K562 (cell line): ENCODE results near the gene HLA-DOA. TPM values are rescaled to one million over a fixed set of nuclear protein-coding genes. Genes with fewer than 3 reads are reported as not detected.

Source experiments
- CHD7 ChIP-seq: fragments of 200-600 bp; sonication (generic); IDR thresholded peaks from one replicate; pipeline ENCODE4 v1.6.1; 2012; ENCODE audit warnings: mild to moderate bottlenecking, low read depth, low read length, inconsistent platforms
- FOXM1 ChIP-seq, 2 experiments: fragments of 450-650 bp in 1 of 2; sonication (generic) in 1 of 2; formaldehyde crosslinking in 1 of 2; IDR thresholded peaks; 2 replicates each; pipeline versions ENCODE4 v1.6.1 to v1.9.0; 2017 to 2022; ENCODE audit warnings: low read depth in 2 of 2, mild to moderate bottlenecking in 2 of 2, missing genetic modification reagents in 1 of 2, moderate library complexity in 1 of 2
- MEF2A ChIP-seq: IDR thresholded peaks from 2 replicates; pipeline ENCODE4 v1.6.1; 2011; ENCODE audit warnings: low read depth, mild to moderate bottlenecking, low read length, moderate library complexity; ENCODE audit not compliant: control insufficient read depth
- TAL1 ChIP-seq: fragments of 450-650 bp; IDR thresholded peaks from 2 replicates; pipeline ENCODE4 v1.6.1; 2016; ENCODE audit warnings: mild to moderate bottlenecking
- TEAD2 ChIP-seq: fragments of 450-650 bp; IDR thresholded peaks from 2 replicates; pipeline ENCODE4 v1.6.1; 2016; ENCODE audit warnings: missing genetic modification characterization, control low read depth, missing compliant biosample characterization
- UBTF ChIP-seq, 2 experiments: IDR thresholded peaks; 2 replicates each; pipeline ENCODE4 v1.6.1; 2012; ENCODE audit warnings: improper control_type of control experiment in 2 of 2, low read depth in 2 of 2, low read length in 2 of 2, borderline replicate concordance in 1 of 2
- ZNF184 ChIP-seq: sonication (generic); formaldehyde crosslinking; IDR thresholded peaks from 2 replicates; pipeline ENCODE4 v1.5.0; 2020; ENCODE audit warnings: missing genetic modification reagents
- ZNF253 ChIP-seq: fragments of 250-450 bp; sonication (Bioruptor Pico); conservative IDR thresholded peaks from 2 replicates; pipeline ENCODE4 v1.6.1; 2021; ENCODE audit warnings: mild to moderate bottlenecking
- ZNF699 ChIP-seq: fragments of 250-450 bp; sonication (Bioruptor Pico); IDR thresholded peaks from 2 replicates; pipeline ENCODE4 v1.8.0; 2021; ENCODE audit warnings: mild to moderate bottlenecking, moderate library complexity; ENCODE audit not compliant: insufficient replicate concordance
- ZNF778 ChIP-seq: fragments of 450-650 bp; formaldehyde crosslinking; IDR thresholded peaks from 2 replicates; pipeline ENCODE4 v1.4.0; 2020; ENCODE audit warnings: mild to moderate bottlenecking, moderate library complexity
- polyA plus RNA-seq, 8 experiments: library from polyadenylated mRNA; depleted of rRNA in 4 of 8; stranded (reverse) in 5 of 8; unstranded in 3 of 8; fragments of >200 nt; fragmentation: Nextera tagmentation in 2 of 8; fragmentation: Illumina TruSeq in 1 of 8; extraction: Ambion mirVana in 2 of 8; extraction: Trizol in 1 of 8; gene quantifications; 2 replicates each; pipeline versions ENCODE4 v1.2.1 to v1.2.3, GENCODE V29; 2011 to 2014; ENCODE audit warnings: inconsistent platforms in 1 of 8, missing spikeins in 1 of 8
- total RNA-seq, 7 experiments: library from RNA; depleted of rRNA in 6 of 7; stranded (reverse); fragments of >200 nt in 6 of 7; fragmentation: Illumina TruSeq in 2 of 7; extraction: Trizol in 2 of 7; gene quantifications; 2 replicates each; pipeline versions ENCODE4 v1.2.1 to v1.2.3, GENCODE V29; 2011 to 2021; ENCODE audit warnings: low replicate concordance in 1 of 7

HLA-DOA gene
- total and polyA plus RNA-seq, 9 of the 15 experiments (the other 6 are each of a cell fraction or from before 2014, with no cell fraction given): 0.07 TPM; not detected in 8

DNA sequence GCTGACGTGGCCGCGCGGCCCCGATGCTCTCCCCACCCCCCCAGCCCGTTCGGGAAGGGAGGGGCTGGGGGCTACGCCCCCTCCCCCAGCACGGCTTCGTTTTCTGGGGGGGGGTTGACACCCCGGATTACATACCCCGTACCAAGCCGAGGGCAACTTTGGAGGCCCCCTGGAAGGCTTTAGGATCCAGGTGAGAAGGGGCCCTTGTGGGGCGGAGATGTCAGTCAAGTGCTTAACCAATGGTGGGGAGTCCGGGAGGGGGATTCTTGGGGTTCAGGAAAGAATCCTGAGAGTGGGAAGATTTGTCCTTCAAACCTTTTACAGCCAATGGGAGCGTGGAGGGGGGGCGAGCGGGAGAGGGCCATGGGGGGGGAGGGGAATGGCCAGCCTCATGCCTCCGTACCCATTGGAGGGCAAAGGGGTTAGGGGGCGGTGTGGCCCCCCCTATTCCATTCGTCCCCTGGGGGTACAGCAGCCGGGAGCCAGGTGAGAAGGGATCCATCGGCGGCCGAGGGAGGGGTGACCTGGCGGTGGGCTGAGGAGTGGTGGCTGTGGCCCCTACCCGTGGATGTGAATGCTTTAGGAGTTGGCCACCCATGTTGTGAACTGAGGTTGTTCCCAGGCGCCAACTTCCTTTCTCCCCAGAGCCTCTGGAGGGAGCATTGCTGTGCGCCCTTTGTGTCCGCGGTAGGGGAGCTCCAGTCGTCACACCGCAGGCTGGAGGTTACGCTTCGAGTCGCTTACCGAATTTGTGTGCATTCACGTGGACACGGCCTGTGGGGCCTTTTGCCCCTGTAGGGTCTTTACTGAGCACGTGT lies 40.3 kb downstream of the HLA-DOA start (continued):
- TF ChIP-seq ZNF778 (CRISPR knock-in tag): no peak
- no peak for TF ChIP-seq TEAD2 (tag)
- no peak for TF ChIP-seq TAL1
- no peak for TF ChIP-seq ZNF184
- TF ChIP-seq CHD7: no peak
- TF ChIP-seq MEF2A: no peak
- TF ChIP-seq UBTF (IDR thresholded peaks at IDR 0.05; ENCODE audit: borderline replicate concordance in 1 of 2, low read depth in 2 of 2, low read length in 2 of 2): no peak
- no peak for TF ChIP-seq ZNF253 (CRISPR knock-in tag)
- TF ChIP-seq ZNF699 (CRISPR knock-in tag): no peak
- TF ChIP-seq FOXM1 (IDR thresholded peaks at IDR 0.05; ENCODE audit: low read depth): peak; percentile 65; the same call in 1 of the 2 replicates
- TF ChIP-seq FOXM1 (CRISPR knock-in tag; IDR thresholded peaks at IDR 0.05; ENCODE audit: low read depth): no peak
